Left cardiac atrium (tissue), 4 donors: ENCODE results near the gene VSIR. TPM values are rescaled to one million over a fixed set of nuclear protein-coding genes. Genes with fewer than 3 reads are reported as not detected.
A peak's percentile ranks its signal among the peaks of the same experiment; 100 is the strongest.

ENCODE experiments used
- ATAC-seq, 2 donors: fragments of 200-7000 bp; cut with Tn5 transposase; one replicate each; pipeline ENCODE4 v1.9.1; 2020; ENCODE audit warnings: mild to moderate bottlenecking in 2 of 2, moderate library complexity in 2 of 2
- DNase-seq: peaks from one replicate; pipeline ENCODE4 v3.0.0-alpha.2; 2020
- intact Hi-C, 2 donors: fragments of 100-400 bp; cut with DNase I; formaldehyde crosslinking; loops; one replicate each; pipeline versions ENCODE4 v1.14.1 to v1.15.1; 2022 to 2023
- total RNA-seq, 2 donors: library from RNA; stranded (reverse); fragmentation: NEBNext Ultra II Directional; extraction: Animal tissue kit (Norgen Biotek cat#: 25700); gene quantifications; one replicate each; pipeline ENCODE4 v1.2.1, GENCODE V29; 2021
- donor health status: DM: no; HTN: yes; CAD: no.
- donor health status: DM: no; HTN: yes; CAD: no; lungs with severe emphysema.
- donor health status: DM: yes; HTN: yes; CAD: no.
- donor health status: Dilated cardiomyopathy.

The VSIR gene
- total RNA-seq, 2 donors from 2014 or later = 40.6 to 65.3 TPM

DNA sequence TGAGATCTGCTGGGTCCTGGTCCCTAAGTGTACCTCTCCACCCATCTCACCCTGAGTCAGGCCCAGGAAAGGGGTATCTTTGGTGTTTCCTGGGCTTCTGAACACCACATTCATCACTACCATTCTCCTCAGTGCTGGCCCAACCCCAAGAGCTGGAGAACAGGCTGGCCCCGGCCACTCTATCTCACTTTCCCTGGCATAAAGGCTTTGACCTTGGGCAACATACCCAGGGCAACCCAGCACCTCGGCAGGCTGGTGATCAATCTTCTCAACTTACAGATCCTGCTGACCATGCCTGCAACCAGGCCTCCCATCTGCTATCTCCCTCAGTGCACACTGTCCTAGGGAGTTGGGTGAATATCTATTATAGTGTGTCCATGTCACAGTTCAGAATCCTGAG is 2.1 kb downstream of the VSIR start:
- intact Hi-C loops = no loop called here
- no peak for ATAC-seq

DNA sequence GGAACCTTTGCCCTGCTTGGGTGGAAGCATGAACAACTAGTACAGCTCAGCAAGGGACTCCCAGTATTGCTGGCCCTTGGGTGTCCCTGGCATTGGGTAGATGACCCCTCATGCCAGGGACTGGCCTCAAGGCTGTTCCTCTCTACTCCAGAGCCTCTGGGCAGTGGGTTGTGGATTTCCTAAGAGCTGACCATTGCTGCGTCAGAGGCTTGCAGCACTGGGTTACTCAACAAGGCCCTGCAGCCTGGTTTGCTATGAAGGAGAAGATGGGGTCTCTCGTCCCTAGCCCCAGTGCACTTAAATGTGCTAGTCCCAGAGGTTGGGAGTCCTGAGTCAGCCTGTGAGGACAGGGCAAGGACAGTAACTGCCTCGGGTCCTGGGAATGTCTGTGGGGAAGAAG is 2.5 kb downstream of the VSIR start:
- DNase-seq (no peak), ATAC-seq (peak in 1 of 2 donors; percentile 6)
- intact Hi-C loops = no loop called here

More for the DNA sequence above, 2.1 kb downstream of the VSIR start:
- no peak for DNase-seq

DNA sequence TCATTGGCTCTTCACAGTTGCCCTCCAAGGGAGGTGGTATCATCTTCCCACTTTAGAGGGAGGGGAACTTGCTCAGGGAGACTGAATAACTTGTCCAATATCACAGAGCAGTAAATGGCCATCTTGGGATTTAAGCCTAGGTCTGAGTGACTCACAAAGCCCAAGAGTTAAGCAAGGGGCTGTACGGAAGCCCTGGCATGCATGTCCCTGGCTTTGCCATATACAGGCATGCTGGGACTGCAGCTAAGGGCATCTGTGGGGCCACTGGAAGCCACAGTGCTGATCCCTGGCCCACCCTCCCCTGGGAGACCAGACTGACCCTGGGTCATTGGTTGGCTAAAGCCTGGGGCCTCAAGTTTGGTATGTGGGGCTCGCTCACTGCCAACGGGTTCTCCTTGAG is 3.1 kb downstream of the VSIR start:
- ATAC-seq (no peak), DNase-seq (no peak)
- intact Hi-C loops = no loop called here

DNA sequence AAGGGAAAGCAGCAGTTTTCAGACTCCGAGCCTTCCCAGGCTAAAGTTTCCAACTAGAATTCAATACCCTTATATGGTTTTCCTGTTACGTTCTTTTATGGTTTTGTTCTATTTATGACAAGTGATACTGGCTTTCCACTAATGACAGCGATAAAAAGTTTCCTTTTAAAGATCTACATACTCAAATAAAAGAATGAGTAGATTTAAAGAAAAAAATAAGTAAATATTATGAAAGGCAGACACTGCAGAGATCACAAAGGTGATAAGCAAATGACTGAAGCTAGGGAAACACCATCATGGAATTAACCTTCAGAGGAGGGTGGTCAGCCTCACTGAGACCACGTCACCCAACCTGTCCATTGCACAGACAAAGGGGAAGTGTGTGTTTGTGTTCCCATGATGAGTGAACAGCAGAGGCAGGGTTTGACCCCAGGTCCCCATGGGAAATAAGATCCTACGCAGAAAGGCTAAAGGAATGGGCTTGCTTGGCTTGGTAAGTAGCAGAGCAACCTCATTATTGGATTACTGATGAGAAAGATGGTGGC is 4.0 kb downstream of the VSIR start:
- ATAC-seq = no peak
- intact Hi-C loops = no loop called here
- DNase-seq = no peak

DNA sequence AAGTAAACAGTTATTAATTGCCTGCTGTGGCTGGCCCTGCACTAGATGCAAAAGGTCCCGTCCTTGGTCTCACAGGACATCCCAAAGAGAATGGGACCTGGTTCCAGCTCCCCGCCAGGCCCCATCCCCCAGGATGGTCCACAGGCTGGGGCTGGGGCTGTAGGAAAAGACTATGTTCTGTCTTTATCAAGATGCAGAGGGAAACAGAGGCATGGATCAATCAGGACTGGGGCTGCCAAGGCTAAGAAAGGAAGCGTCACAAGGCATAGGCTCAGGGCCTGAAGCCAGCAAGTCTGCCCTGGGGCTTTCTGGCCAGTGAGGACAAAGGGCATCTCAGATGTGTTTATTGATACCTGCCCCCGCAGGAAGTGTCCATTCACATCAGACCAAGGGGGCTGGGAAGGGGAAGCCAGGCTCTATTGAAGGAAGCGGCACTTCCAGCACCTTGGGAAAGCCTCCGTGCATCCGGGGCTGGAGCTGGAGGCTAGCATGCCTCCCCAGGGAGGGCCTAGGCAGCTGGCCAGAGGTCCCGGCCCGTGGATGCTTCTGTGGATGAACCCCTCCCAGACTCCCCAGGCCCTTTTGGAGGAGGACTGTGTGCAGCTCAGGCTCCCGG is 5.8 kb downstream of the VSIR start:
- intact Hi-C loops = no loop called here
- ATAC-seq (peak; percentile 7 to 18), DNase-seq (peak; percentile 77)

DNA sequence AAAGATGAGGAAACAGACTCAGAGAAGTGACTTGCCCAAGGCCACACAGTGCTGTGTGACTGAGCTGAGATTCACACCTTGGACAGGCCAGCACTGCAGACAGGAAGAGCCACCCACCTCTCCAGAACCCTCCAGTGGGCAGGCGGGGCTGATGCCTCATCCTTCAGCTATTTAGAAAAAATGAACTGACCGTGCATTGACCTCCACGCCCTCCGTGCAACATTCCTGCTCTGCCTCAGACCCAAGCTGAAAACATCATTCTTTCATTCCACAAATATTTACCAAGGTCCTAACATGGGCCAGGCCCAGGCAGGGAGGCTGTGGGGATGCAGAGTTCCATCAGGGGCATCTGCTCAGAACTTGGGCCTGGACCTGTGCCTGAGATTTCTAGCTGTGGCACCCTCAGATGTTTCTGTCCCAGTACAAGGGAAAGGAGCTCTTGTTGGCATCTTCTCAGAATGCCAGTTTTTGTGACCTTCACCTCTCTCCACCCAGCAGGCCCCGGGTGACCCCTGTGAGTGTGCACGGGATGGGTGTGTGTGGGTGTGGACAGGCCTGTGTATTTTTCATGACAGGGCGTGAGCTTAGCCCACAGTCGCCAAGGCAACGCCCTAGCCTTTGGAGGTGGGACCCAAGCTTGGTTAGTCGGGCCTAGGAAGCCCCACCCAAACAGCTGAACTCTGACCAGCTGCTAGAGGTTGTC is 6.5 kb downstream of the VSIR start:
- ATAC-seq (peak; percentile 28 to 74), DNase-seq (peak; percentile 86)
- intact Hi-C loops = no loop called here

DNA sequence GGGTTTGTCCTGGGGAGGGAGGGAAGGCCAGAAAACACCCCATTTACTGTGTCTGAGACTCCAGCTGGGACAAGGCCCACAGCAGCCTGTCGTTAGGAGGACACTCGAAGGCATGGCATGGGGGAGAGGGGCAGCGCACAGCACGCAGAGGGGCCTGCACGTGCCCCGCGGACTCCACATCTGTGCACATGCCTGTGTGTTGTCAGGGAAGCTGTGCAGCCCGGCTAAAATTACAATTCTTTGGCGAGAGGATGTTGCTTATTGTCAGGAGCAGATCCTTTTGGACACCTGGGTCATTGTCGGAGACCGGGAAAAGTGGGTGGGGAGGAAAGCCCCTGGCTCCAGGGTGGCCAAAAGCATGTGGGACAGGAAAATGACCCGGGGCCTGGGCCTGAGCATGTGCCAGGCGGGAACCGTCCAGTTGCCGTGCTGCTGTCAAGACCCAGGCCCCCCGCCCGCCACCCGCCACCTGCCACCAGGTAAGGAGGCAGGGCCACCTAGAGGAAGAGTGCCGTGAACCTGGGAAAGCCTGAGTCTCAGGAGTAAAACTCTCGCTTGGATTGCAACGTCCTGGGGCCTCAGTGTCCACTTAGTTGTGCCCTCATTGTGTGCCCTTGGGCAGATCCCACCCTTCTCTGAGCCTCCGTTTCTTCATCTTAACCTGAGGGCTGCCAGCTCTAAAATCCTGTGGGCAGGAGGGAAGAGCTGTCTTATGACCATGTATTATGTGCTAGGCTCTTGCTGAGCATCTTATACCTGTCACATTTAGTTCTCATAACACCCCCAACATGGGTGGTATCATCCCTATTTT is 7.2 kb downstream of the VSIR start:
- intact Hi-C loops = no loop called here
- ATAC-seq (no peak), DNase-seq (no peak)

DNA sequence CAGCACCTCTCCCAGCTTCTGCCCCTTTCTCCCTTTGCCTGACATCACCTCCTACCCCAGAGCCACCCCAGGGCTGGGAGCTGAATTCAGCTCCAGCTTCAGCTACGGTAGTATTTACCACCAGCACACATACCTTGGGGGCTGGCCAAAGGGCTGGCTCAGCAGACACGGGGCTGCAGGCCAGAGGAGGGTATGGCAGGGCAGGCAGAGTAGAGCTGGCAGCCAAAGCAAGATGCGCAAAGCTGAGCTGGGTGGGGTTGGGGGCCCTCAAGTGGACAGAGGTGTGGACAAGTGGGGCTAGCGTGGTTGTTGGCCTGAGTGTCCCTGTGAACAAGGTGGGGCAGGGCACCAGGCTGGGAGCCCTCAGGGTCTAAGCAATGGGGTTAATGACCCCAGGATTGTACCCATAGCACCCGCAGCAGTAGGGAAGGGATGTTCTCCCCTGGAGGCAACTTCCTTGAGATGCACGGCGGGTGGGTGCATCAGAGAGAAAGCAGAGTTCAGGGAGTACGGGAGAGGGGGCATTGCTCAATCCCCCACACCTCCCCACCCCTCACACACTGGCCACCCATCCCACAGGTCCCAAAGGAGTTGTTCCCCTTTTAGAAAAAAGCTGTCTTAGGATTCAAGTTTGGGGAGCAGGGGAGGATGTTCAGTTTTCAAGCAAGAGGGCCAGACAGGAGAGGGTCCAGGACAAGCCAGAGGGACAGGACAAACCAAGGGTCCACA is 8.0 kb downstream of the VSIR start:
- intact Hi-C loops = no loop called here
- DNase-seq (no peak), ATAC-seq (peak; percentile 21 to 36)

DNA sequence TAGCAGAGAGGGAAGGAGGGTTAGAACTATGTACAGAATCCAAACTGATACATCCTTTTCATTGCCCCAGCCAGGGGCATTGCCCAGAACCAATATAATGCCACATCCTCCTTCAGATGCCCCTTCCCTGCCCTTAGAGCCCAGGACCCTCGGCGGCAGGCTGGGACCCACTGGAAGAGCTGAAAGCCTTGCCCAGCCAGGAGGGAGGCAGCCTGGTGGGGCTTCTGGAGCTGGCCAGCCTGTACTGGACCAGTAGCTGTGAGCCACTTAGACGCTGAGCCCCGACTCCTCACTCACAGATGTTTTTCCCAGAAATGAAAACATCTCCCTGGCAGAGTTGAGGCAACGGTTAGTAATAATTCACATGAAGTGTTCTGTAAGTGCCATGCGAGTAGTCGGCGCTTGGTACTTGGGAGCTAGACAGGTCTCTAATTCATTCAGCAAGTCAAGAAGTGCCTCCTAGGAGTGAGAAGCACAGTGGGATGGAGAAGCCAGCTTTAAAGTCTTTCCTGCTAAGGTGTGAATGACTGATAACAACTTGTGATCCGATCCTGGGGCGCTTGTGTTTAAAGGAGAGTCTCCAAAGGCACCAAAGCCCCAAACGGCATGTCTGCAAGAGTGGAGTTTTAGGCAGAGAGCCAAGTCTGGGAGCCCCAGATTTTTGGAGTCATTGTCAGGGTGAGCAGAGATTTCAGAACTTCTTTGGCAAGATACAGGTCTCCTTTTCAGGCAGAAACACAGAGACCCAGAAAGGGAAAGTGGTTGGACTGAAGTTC is 9.8 kb downstream of the VSIR start:
- intact Hi-C loops = no loop called here
- no peak for DNase-seq
- ATAC-seq = no peak

DNA sequence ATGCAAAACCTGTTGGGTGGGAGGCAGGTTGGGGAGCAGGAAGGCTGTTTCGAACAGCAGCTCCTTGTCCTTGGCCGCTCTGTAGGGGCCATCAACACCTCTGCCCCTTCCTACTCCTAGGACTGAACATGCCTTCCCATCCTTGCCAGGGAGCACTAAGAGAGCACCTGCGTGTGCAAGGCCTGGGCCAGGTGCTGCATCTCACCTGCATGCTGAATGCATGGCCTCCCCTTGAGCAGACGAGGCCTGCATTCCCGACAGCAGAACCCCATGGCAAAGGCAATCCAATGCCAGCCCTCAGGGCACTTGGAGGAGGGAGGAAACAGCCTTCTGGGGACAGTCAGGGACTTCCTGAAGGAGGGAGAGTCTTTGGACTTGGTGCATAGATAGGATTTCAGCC is 11.0 kb downstream of the VSIR start:
- intact Hi-C loops = no loop called here
- ATAC-seq = no peak
- no peak for DNase-seq

DNA sequence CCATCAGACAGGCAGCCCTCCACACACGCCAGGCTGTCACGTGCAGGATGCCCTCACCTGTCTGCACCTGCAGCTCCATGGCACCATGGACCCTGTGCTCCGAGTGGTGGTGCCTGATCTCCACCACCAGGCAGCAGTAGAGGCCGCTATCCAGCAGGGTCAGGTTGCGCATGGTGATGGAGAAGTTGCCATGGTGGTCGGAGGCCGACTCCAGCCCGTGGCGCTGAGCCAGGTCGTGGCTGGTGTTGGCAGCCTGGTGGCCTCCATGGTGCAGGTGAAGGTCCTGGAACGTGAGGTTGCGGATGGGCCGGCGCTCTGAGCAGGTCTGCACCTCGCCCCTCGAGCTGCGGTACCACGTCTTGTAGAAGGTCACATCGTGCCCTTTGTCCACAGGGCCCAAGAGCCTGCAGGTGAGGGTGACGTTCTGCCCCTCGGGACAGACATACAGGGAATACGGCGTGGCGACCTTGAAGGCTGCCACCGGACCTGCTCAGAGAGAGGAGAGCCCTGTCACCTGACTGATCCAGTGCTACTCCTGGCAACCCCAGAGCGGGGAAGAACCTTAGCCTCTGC is 11.7 kb downstream of the VSIR start:
- intact Hi-C loops = no loop called here
- no peak for ATAC-seq
- no peak for DNase-seq

DNA sequence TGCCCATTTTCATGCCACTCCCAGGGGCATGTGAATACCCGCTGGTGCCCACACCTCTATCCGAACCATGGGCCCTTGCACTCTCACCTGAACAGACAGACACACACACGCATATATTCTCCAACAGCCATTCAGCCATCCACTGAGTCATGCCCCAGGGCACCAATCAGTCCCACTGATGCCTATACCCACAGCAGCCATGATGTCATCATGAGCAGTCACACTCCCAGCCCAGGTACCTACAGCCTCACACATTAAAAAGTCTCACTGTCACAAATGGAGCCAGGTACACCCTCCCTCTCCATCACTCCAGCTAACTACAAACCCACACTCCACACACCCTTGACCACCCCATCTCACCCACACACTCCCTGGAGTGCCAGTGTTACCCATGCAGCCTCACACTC is 12.2 kb downstream of the VSIR start:
- DNase-seq (no peak), ATAC-seq (no peak)
- intact Hi-C loops = no loop called here

DNA sequence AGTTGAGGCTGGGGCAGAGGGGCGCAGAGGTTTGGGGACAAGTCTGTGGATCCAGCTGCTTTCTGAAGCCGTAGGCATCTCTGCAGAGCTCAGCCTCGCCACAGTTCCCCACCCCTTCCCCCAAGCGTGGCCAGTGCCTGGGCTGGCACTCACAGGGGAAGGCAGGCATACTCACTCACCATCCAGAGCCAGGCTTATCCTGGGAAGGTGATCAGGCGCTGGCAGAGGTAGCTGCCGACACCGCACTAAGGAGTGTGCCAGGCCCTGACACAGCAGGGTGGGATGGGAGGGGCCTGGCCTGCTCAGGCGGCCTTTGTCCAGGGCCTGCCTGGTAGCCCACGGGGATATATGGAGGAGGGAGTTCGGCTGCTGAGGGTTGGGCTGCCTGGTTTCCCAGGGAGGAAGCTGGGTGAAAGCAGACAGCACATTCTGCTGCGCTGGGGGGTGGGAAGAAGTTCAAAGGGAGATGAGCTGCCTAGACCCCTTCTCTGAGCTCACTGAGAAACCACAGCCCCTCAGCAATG is 15.9 kb downstream of the VSIR start:
- DNase-seq = no peak
- peak; percentile 36 to 70 for ATAC-seq
- intact Hi-C loops = no loop called here

DNA sequence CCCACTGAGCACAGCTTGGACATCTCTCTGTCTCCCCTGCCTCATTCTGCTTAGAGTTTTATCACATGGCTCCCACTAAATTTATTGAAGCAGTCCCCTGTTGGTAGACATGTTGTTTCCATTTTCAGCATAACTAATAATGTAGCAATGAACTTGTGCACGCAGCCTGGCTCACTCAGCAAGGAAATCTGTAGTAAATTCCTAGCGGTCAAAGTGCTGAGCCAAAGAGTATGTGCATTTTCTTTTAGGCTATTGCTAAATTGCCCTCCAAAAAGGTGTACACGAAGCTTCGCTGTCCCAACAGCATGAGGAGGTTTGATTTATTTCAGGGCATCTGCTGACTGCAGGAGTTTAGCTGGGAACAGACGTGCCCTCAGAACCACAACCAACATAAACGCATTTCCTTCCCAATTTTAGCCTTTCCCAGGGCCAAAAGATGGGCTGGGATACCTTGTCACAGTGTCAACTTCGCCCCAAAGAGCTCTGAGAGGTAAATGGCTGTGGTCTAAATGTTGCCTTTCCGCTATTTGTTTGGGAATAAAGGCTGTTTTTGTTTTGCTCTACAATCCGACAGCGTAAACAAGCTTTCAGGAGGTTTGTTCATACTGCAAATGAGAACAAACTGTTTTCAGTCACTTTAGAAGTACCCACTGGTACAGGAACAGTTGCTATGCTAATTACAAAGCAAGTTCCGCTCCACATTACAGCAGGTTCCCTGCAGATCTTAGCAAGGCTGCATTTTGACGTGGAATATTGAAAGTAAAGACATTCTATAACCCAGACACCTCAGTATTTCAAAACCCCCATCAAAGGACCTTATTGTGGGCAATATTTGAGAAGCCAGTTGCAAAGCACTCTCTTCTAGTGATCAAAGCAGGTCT is 16.8 kb downstream of the VSIR start:
- intact Hi-C loops = no loop called here
- no peak for DNase-seq
- no peak for ATAC-seq

DNA sequence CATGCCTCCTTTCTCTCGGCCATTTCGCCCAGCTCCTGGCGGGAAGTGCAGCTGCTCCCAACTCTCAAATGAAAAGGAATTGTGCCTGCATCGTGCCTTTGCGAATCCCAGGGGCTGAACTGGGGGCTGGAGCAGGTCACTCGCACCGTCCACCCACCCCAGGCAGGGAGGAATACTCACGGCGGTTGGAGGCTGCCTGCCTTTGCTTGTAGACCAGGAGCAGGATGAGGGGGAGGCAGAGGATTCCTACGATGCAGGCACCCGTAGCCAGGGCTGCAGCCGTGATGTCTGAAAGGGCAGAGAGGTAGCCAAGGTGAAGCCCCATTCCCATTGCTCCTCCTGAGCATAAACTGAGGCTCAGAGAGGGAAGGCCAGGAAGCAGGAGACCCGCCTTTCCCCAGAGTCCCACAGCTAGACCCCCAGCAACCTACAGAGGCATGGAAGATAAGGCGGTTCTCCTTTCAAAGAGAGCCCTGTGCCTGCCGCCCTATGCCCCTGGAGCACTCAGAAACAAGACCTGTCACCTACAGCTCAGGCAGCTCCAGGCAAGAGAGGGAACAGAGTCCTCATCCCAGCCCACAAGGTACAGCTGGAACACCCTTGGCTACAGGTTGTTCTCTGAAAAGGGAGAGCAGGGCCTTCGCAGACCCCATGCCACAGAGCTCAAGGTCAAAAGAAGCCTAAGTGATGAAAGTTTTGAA is 18.0 kb downstream of the VSIR start:
- DNase-seq = no peak
- intact Hi-C loops = no loop called here
- no peak for ATAC-seq

DNA sequence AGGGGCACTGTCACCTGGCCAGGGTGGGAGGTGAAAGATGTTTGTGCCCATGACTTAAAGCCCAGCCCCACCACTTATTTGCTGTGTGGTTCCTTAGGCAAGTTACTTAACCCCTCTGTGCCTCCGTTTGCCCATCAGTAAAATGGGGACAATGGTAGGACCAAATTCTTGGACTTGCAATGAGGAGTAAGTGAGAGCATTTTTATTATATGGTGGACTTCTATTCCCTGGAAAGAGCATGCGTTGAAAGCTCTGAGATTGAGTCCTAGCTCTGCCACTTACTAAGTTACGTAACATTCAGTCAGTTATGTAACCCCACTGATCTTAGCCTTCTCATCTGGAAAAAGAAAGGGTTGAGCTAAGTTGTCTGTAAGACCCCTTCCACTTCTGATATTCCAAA is 18.8 kb downstream of the VSIR start:
- ATAC-seq (no peak), DNase-seq (no peak)
- intact Hi-C loops = no loop called here
